Renal pelvis (tissue), 4 donors: ENCODE results near the gene PLXNC1. TPM values are rescaled to one million over a fixed set of nuclear protein-coding genes. Genes with fewer than 3 reads are reported as not detected.

Experiments used
- DNase-seq: peaks from one replicate; pipeline ENCODE4 v3.0.0-alpha.2; 2013
- polyA plus RNA-seq, 3 donors: library from polyadenylated mRNA; unstranded; fragments of 120-200 nt; gene quantifications; one replicate each; pipeline ENCODE4 v1.2.1, GENCODE V29; 2013; ENCODE audit not compliant: insufficient read length in 3 of 3

PLXNC1 gene
- polyA plus RNA-seq, 3 donors, result 6.8 to 7.8 (median 7.1) TPM

DNA sequence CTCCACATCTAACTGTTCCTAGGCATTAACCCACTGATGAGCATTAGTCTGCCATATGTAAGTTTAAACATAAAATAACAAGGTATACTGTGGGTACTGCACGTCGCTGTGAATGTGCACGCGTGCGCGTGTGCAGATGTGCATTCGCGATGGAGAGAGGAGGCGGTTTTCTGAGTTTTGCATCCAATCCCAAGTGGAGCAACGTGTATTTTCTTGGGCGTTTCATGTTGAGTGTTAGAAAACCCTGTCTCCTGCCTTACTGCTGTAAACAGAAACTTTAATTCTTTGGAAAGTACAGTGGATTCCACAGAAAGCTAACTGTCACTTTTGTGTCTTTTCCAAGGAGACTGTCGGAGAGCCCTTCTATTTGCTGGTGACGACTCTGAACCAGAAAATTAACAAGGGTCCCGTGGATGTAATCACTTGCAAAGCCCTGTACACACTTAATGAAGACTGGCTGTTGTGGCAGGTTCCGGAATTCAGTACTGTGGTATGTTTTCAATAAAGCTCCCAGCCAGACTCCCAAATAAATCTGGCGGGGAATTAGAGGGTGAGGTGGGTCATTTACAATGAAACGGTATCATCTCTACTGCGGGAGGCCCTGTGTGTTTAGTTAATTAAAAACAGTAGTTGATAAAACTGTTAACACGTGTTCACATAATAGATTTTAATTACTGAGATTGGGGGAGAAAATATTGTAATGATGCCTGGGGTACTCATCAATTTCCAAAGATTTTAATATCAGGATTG lies 116.5 kb downstream of the PLXNC1 start:
- no peak for DNase-seq

DNA sequence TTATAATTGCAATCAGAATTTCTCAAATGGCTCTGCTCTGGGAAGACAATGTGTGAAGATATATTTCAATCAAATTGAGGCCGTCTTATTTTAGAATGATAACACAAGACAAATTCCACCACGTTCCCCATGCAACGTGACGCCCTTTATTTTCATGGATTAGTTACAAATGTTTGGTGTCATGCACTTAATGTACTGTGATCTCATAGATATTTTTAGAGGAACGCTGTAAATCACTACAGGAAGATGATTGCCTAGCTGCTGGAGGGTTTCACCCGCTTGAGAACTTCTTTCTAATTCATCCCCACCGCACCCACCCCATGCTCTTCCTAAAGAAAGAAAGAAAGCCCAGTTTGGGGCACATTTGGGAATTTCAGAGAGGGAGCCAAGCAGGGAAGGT lies 117.2 kb downstream of the PLXNC1 start:
- no peak for DNase-seq

DNA sequence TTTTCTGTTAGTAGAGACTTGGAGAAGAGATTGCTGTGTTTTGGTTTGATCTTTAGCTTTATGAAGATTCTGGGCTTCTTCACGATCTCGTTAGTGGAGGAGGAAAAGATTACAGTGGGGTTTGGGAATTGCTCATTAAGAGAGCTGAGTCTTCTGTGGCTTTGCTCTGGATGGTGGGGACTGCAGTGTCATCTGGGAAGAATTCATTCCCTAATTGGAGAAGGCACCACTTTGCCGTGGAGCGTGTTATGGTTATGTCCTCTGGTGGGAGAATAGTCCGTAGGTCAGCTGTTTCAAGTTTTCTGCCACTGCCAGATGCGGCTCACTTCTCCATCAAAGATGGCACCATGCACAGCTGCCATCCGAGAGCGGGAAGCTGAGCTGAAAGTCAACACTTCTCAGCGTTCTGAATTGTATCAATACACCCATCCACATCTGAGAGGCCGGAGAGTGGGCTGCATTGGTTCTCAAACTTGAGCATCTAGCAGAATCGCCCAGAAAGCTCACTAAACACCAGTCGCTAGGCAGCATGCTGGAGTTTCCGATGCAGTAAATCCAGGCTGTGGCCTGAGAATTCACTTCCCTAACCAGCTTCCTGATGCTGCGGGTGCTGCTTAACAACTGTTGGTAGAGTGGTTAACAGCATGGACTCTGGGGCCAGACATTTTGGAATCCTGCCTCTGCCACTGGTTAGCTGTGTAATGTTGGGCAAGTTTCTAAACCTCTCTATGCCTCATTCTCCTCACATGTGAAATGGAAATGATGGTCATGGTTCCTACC lies 117.8 kb downstream of the PLXNC1 start:
- no peak for DNase-seq

DNA sequence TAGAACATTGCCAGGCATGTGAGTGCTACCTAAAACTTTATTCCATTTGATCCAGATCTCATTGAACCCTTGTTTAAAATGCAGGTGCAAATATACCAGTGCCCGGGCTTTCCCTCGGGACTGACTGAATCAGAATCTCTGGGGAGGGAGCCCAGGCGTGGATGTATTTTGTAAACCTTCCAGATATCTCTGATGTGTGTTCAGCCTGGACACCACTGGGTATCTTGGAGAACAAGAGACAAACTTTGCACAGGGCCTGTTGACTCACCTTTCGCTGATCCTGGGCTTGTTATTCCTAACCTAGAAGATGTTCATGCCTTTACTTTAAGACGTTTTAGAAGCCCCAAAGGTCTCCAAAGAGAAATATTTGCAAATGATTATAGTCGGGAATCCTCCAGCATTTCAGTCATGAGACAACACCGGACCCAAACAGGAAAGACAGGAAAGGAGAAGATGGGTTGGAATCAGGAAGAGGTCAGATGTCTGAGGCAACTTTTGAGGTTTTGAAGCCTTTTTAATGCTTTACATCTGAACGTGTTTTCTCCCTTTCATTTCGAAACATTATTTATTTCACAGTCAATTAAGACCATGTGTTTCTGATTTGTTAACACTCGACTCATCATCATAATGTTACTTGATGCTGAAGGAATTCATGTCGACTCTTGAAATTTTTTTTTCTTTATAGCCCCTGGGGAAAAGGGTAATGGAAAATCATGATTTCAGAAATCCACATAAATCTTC lies 118.6 kb downstream of the PLXNC1 start:
- no peak for DNase-seq

DNA sequence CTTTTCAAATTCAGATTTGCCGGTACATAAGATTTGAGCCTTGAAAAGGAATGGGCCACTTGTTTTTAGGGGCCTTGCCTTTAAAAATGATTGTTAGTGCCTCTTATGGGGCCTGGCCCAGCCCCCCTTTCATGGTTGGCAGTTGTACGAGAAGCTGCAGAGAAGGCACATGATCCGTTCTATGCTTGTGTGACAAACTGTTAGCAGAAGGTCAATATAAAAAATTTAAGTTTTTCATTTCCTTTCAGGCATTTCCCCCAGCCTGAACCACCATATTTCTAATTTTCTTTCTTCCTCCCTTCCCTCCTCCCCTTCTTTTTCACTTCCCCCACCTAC lies 119.1 kb downstream of the PLXNC1 start:
- no peak for DNase-seq

DNA sequence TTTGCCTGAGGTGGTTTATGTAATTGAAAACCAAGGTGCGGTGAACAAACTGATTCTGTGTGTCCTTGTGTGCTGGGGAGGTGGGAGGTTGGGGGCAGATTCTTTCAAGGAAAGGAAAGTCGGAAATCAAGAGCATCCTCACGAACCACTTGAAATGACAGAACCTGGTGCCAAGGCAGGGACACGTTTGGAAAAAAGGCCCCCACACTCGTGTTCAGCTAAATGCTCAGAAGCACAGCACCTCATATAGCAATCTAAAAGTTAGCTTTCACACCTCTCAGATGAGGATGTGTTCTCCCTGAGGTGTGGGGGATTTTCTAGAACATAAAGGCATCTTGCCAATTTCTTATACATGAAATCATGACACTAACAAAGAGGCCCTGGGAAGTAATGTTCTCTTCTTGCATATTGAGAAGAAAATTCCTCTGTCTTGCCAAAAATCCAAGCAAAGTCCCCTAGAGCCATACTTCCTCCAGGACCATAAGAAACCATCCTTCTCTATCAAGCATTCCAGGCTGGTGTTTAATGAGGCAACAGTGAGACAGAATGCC lies 119.6 kb downstream of the PLXNC1 start:
- DNase-seq, result no peak

DNA sequence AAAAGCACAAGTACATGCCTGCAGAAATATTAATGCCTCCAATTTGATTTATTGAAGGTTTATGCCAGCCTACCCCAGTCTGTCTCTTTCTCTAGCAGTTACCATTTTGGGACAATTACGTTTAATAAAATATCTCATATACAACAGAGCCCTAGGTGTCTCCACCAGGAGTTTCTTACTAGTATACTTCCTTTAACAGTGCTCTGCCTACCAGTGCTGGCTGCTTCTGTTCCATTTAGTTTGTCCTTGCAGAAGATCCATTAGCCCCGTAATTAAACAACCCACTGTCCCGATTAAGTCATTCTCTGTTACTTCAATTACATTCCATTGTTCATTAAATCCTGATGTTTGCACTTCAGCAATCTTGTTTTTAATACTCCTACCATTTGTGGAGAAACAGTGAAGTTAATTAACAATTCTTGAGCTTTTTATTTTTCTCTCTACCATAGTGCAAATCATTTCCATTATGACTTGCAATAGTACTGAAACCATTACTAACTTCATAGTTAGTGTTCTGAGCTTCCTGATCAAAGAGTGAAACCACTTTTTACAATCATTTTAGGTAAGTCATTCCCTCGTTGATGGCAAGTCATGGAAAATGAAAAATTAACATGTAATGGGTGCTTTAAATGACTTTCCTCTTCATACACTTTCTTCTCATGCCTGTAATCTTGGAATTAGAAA lies 121.1 kb downstream of the PLXNC1 start:
- no peak for DNase-seq

DNA sequence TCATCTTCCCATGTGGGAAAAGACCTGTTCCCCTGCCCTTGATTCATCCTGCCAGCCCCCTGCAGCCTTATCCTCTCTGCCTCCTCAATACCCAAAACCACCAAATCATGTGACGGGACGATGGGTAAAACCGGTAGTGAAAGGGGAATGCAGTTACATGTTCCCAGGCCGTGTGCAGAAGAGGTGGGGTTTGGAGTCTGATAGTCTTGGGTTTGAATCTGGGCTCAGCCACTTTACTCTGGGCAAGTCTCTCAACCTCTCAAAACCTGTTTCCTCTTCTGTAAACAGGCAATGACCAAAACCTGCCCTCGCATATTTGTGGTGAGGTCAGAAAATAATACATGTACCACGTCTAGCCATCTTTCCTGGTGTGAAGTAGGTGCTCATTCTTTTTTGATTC lies 123.0 kb downstream of the PLXNC1 start:
- no peak for DNase-seq

DNA sequence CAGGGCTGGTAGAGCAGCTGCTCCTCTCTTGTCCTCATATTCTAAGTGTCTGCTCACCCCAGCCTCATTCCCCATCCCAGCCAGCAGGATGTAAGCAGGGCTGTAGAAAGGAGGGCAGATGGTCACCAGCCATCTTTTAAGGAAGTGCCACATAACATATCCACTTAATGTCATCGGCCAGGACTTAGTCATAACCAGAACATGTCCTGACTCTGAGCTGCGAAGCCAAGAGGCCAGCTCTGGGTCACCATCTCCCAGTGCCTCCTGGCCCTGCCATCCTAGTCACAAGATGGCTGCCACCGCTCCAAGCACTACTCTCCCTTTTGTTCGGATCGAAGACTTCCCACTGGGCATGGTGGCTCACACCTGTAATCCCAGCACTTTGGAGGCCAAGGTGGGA lies 123.9 kb downstream of the PLXNC1 start:
- DNase-seq, result no peak

DNA sequence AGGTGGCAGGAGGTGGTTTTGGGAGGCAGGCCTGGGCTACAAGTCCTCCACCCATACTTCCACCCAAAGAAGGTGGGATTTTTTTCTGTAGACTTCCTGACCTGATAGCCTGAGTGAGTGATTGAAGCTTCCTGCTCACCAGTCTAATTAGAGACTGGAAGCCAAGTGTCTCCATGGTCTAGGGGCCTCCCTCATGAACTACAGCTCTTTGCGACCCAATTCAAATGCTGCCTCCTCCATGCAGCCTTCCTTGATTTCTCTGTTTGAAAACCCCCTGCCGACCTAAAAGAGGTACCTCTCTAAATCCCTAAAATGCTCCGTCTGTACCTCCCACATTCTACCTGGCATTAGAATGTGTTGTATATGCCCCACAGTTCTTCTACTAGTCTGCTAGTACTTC lies 124.9 kb downstream of the PLXNC1 start:
- no peak for DNase-seq

DNA sequence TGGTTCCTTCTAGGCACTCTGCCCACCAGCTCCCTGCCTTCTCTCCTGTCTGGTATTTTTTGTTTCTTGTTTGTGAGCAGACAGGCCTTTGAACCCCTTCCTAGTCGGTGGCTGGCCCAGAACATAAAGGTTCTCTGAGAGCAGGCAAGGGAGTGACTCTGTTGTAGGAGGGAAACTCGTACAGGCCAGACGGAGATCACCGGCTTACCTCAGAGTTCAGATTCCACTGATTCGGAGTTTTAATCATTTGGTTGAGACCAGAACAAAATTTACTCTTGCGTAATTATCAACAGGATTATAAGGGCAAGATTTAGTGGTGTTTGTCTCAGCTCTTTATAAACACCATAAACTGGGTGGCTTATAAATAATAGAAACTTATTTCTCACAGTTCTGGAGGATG lies 128.3 kb downstream of the PLXNC1 start:
- DNase-seq, result no peak

DNA sequence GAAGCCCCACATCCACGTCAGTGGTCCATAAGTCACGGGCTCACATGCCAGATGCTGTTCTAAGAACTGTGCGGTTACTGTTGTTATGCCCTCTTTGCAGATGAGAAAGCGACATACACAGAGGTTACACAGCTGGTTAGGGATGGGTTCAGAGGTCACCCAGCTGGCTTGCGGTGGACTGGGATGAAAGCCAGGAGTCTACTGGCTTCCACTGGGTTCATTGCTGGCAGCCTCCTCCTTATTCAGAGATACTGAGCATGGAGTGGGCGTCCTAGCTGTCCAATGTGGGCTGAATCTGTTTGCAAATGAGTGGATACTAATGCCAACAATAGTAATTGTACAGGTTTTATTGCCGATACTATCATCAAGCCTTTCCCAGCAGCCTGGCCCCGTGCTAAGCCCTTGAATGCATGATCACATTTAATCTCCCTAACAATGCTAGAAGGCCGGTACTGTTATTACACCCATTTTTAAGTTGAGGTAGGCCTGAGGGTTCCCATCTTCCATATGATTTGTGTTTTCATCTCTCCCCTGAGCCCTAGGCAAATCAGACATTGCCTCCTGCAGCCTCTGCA lies 129.1 kb downstream of the PLXNC1 start:
- no peak for DNase-seq

DNA sequence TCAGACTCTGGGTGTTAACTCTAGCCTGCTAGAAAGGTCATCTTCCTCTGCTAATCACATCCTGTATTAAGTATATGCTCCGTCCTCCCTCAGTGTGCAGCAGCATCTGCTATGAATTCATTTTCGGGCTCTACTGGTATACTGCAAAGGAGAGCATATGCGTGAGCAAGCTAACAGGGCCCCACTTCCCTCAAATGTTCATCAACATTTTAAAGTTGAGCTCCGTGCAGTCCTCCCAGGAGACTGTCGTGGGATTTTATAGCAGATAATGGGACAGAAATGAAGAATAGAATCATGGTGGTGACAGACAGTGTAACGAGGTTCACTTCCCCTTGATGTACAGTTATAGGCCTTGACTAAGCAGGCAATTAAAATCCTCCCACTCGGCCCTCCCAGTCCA lies 131.7 kb downstream of the PLXNC1 start:
- no peak for DNase-seq

DNA sequence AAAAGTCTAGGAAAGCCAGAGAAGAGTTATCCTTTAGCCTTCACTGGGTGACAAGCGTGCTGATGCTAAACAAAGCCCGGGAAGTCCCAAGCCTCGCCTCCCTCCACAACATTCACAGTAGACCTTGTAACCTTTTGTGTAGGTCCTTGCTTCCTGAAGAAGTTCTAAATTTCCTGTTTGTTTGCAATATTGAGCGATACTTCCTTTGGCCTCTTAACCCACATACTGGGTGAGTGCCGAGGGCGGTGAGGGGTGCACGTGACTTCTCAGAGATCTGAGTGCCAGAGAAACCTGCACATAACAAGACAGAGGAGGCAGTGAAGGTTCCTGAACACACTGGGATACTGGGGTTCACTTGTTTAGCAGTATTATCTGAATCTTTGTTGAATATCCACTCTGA lies 134.3 kb downstream of the PLXNC1 start:
- no peak for DNase-seq

DNA sequence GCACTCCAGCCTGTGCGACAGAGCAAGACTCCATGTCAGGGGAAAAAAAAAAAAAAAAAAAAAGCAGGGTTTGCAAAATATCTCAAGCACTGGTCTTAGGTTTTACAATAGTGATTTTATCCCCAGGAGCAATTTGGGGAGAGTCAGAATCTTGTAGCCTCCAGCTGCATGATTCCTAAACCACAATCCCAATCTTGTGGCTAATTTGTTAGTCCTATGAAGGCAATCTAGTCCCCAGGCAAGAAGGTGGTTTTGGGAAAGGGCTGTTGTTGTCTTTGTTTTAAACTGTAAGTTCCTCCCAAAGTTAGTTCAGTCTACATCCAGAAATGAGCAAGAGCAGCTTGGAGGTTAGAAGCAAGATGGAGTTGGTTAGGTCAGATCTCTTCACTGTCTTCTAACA lies 135.7 kb downstream of the PLXNC1 start:
- DNase-seq, result no peak

DNA sequence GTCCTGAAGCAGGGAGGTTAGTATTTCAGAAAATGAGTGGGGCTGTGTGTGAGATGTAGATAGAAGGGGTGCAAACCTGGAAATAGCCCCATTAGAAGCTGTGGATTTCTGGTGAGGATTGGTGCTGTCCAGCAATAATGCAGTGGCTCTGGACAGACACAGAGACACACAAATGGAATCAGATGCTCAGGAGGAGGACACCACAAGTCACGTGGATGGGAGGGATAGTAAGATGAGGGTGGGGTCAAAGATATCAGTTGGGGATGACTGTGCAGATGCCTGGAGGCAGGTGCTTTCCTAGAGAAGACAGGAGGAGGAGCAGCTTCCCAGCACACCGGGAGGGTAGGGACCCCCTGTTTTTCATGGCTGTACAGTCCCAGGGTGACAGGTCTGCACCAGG lies 136.5 kb downstream of the PLXNC1 start:
- DNase-seq, result no peak

DNA sequence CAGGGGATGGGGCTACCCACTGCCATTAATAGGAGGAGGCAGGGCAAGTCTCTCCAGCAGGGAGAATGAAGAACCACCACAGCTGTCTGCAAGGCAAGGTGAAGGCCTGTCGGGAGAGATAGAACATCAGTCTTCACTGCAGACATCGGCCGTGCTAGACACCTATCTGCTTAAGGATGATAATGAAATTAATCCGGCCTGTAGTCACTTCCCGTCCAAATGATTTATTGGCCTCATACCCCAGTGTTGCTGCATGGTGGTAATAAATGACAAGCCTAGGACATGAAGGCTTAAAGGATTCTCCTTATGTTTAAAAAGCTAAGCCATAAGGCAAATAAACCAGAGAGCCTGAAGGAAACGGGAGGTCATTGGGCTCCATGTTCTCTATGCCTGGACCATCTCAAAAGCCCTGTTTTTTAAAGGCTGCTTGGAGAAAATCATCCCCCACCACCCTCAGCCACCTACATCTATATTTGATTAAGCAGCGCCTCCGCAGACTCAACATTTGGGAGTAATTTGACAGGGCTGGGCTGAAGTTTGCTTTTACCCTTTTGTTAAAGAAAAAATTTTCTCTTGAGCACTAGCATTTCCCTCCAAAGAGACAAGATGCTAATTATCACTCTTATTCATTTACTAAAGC lies 137.7 kb downstream of the PLXNC1 start:
- no peak for DNase-seq

DNA sequence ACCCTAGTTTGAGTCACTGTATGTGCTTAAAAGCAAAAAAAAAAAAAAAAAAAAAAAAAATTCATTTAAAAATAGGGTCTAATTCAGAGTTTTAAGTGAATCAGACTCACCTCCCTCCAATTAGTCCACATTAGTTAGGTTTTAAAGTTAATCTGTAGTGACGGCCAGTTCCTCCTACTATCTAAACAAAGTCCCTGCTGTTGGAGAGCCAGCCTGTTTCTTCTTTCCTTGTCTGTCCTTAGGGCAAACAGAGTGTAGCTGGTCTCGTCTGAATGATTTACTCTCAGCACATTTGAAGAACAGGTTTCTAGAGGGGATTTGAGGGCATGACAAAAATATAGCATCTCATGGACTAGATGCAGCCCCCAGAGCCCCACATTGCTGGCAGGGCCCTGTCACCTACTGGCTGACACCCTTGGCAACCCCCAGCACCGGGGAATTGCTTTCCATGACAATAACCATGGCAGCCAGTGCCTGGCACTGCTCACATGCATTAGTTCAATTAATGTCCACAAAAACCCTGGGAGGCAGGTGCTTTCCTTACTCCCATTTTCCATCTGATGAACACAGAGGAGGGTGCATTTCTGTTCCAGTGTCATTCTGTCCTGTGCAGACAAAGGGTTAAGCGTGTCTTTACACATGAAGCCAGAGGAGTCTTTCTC lies 138.3 kb downstream of the PLXNC1 start:
- no peak for DNase-seq

DNA sequence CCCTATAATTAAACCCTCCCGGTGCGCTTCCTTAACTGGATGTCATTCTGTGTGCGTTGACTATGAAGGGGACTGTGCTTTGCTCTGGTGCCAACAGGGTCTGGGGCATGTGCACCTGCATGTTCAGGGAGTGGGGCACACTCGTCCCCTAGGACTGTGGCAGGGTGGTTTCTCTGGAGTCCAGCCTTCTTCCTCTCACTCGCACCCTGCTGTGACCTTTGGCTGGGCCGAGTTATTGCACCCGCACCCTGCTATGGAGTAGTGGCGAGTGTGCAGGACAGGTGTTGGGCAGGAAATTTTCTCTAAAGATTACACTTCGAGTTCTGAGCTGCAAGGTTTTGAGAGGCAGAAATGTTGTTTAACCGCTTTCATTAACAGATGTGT lies 138.9 kb downstream of the PLXNC1 start:
- no peak for DNase-seq

DNA sequence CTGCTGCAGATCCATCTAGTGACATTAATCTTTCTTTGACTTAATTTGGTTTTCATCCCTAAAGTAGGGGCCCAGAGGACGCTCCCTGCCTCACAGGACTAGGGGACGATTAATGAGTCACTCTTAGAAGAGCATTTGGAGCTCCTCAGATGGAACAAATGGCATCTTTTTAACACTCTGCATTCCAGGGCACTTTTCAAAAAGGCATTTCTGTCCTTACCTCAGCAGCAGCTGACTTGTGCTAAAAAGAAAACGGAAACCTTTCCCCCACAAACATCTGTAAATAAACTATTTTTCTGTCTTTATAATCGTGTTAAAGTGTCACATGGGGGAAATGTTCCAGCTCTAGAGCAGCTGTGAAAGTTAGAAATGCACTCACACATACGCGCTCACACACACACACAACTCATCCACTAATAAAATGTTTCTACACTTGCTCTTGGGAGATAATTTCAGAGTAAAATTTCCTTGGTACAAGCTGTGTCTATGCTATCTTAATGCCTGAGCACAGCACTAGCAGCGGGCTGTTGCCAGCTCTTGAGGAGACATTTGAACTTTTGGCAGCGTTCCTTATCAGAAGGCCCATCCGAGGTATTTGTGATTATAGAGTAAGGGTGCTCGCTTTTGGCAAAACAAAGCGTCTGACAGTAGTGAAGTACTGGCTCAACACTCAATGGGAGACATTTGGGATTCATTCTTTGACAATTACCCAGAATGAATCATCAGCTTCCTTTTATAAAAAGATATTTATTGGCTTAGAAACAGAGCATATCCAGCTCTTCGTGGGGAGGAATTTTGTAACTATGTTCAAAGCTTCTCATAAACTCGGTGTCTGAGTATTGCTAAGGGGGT lies 141.3 kb downstream of the PLXNC1 start:
- peak; percentile 26 for DNase-seq
